PC-9 (cell line): ENCODE measurements around the gene SLC25A30. TPM values are rescaled to one million over a fixed set of nuclear protein-coding genes. Genes with fewer than 3 reads are reported as not detected.

Experiments used
- BruUV-seq: library from RNA; stranded (reverse); fragments of 400-500 nt; replicated peaks from 2 replicates; lab custom pipeline; 2021; lab: Mats Ljungman, UMichigan
- CTCF ChIA-PET: fragments of 300-600 bp; sonication (Branson Sonifier 250); formaldehyde crosslinking; loops from one replicate; lab custom pipeline; 2022; ENCODE audit warnings: antibody characterized with exemption; lab: Charles Lee
- POLR2A ChIA-PET: fragments of 300-600 bp; sonication (Branson Sonifier 250); formaldehyde crosslinking; loops from one replicate; lab custom pipeline; 2022; ENCODE audit warnings: antibody characterized with exemption; ENCODE audit not compliant: unreplicated experiment; lab: Charles Lee
- DNase-seq, 2 experiments: peaks; one replicate each; pipeline versions ENCODE4 v3.0.0 to v3.0.0-alpha.2; 2015 to 2022; ENCODE audit warnings: mixed read lengths in 1 of 2
- H2AFZ ChIP-seq: fragments of 200-600 bp; sonication (generic); 2 replicates; pipeline ENCODE4 v1.8.1; 2017; ENCODE audit warnings: antibody characterized with exemption
- H3F3A ChIP-seq: fragments of 200-600 bp; sonication (generic); 2 replicates; pipeline ENCODE4 v1.8.1; 2017; ENCODE audit warnings: antibody characterized with exemption, mild to moderate bottlenecking, low read depth; ENCODE audit not compliant: insufficient read depth
- H3K27ac ChIP-seq: fragments of 200-600 bp; sonication (generic); 2 replicates; pipeline ENCODE4 v1.6.1; 2016; ENCODE audit warnings: mixed run types
- H3K27me3 ChIP-seq: fragments of 200-600 bp; sonication (generic); 2 replicates; pipeline ENCODE4 v1.6.1; 2016; ENCODE audit warnings: low read depth, mixed run types; ENCODE audit not compliant: insufficient read depth
- H3K36me3 ChIP-seq: fragments of 200-600 bp; sonication (generic); 2 replicates; pipeline ENCODE4 v1.6.1; 2016; ENCODE audit warnings: low read depth, mixed run types
- H3K4me1 ChIP-seq: fragments of 200-600 bp; sonication (generic); replicated peaks from 2 replicates; pipeline ENCODE4 v1.6.1; 2016; ENCODE audit warnings: mixed run types; ENCODE audit not compliant: insufficient read depth
- H3K4me2 ChIP-seq: fragments of 200-600 bp; sonication (generic); 2 replicates; pipeline ENCODE4 v1.6.1; 2017; ENCODE audit warnings: mixed run types
- H3K4me3 ChIP-seq: fragments of 200-600 bp; sonication (generic); 2 replicates; pipeline ENCODE4 v1.6.1; 2016; ENCODE audit warnings: mixed run types
- H3K79me2 ChIP-seq: fragments of 200-600 bp; sonication (generic); 2 replicates; pipeline ENCODE4 v1.6.1; 2017; ENCODE audit warnings: low read depth, mixed run types
- H3K9me2 ChIP-seq: fragments of 200-600 bp; sonication (generic); 2 replicates; pipeline ENCODE4 v1.8.1; 2017; ENCODE audit warnings: mild to moderate bottlenecking; ENCODE audit not compliant: insufficient read depth
- H3K9me3 ChIP-seq: fragments of 200-600 bp; sonication (generic); 2 replicates; pipeline ENCODE4 v1.8.1; 2016; ENCODE audit warnings: low read depth; ENCODE audit not compliant: insufficient read depth
- H4K20me1 ChIP-seq: fragments of 200-600 bp; sonication (generic); 2 replicates; pipeline ENCODE4 v1.8.1; 2017; ENCODE audit not compliant: insufficient read depth
- EZH2 ChIP-seq: fragments of 200-600 bp; sonication (generic); IDR thresholded peaks from 2 replicates; pipeline ENCODE4 v1.8.0; 2017; ENCODE audit warnings: antibody characterized with exemption, low read depth
- intact Hi-C: fragments of 100-400 bp; cut with micrococcal nuclease; formaldehyde crosslinking; loops from one replicate; pipeline ENCODE4 v1.10.0; 2022; ENCODE audit not compliant: unreplicated experiment
- total RNA-seq: library from RNA; stranded (reverse); gene quantifications from 2 replicates; pipeline ENCODE4 v1.2.3, GENCODE V29; 2021
- TF ChIP-seq, protein P1 (sequence below): fragments of 200-600 bp; sonication (generic); conservative IDR thresholded peaks from 2 replicates; pipeline ENCODE4 v1.6.1; 2017; ENCODE audit warnings: mixed run types, antibody characterized with exemption, mild to moderate bottlenecking, moderate library complexity

SLC25A30 gene
- total RNA-seq, 1 experiment from 2014 or later: 11.2 TPM

DNA sequence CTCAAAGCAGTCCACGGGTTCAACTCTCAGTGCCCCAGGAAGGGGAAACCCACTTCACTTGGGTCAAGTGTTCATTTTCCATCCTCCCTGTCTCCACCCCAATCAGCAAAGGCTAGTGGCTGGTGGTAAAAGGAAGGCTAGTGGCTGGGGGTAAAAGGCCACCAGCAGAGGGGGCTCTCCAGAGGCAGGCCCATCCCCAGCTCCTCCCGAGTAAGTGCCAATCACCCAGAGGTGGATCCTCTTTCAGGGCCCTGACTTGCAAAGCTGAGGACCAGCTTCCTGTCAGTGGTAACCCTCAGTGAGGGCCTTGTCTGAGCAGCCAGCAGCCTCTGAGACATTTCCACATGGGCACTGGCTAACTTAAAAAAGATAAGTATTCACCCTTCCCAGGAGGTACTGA lies 55.2 kb downstream of the SLC25A30 start:
- H3K27ac ChIP-seq: peak overlapping the region; percentile 83; the same call in 1 of the 2 replicates
- DNase-seq: no peak
- ChIA-PET CTCF (no interaction called here), POLR2A (no interaction called here)
- TF ChIP-seq, protein P1, sequence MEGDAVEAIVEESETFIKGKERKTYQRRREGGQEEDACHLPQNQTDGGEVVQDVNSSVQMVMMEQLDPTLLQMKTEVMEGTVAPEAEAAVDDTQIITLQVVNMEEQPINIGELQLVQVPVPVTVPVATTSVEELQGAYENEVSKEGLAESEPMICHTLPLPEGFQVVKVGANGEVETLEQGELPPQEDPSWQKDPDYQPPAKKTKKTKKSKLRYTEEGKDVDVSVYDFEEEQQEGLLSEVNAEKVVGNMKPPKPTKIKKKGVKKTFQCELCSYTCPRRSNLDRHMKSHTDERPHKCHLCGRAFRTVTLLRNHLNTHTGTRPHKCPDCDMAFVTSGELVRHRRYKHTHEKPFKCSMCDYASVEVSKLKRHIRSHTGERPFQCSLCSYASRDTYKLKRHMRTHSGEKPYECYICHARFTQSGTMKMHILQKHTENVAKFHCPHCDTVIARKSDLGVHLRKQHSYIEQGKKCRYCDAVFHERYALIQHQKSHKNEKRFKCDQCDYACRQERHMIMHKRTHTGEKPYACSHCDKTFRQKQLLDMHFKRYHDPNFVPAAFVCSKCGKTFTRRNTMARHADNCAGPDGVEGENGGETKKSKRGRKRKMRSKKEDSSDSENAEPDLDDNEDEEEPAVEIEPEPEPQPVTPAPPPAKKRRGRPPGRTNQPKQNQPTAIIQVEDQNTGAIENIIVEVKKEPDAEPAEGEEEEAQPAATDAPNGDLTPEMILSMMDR: no peak
- no peak for TF ChIP-seq EZH2
- no peak overlapping the region for H3K4me2 ChIP-seq
- no peaks in the 10 kb centered on the region for H3K79me2 ChIP-seq
- H3K36me3 ChIP-seq: no peaks in the 10 kb centered on the region
- no peaks in the 10 kb centered on the region for H3K27me3 ChIP-seq
- H3K9me2 ChIP-seq: no peaks in the 10 kb centered on the region
- no peaks in the 10 kb centered on the region for H4K20me1 ChIP-seq
- BruUV-seq: no TSS peak
- no peak overlapping the region for H3K4me3 ChIP-seq
- peaks cover 44% of the 10 kb centered on the region for H3K4me1 ChIP-seq
- intact Hi-C loops: no loop called here
- H3K9me3 ChIP-seq: no peaks in the 10 kb centered on the region
- H2AFZ ChIP-seq: no peak overlapping the region
- peaks cover 61% of the 10 kb centered on the region for H3F3A ChIP-seq

DNA sequence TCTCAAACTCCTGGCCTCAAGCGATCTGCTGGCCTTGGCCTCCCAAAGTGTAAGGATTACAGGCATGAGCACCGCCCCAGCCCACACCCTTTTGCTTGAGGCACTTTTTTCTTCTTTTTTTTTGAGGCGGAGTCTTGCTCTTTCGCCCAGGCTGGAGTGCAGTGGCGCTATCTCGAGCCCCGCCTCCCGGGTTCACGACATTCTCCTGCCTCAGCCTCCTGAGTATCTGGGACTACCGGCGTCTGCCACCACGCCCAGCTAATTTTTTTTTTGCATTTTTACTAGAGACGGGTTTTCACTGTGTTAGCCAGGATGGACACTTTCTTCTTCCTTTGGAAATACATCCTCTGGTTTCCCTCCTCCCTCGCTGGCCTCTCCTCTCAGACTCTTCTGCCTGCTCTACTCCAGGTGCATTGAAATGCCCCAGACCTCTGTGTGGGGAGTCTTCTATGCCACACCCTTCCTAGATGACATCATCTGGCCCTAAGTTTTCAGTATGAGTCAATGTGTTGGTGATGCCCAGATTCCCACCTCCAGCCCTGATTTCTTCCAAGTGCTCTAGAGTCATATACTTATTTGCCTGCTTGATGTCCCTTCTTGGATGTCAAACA lies 56.5 kb downstream of the SLC25A30 start:
- CTCF ChIA-PET: no interaction called here
- H3K4me2 ChIP-seq: peak overlapping the region; percentile 61
- peak overlapping the region; percentile 31; the same call in 1 of the 2 replicates for H3K4me3 ChIP-seq

DNA sequence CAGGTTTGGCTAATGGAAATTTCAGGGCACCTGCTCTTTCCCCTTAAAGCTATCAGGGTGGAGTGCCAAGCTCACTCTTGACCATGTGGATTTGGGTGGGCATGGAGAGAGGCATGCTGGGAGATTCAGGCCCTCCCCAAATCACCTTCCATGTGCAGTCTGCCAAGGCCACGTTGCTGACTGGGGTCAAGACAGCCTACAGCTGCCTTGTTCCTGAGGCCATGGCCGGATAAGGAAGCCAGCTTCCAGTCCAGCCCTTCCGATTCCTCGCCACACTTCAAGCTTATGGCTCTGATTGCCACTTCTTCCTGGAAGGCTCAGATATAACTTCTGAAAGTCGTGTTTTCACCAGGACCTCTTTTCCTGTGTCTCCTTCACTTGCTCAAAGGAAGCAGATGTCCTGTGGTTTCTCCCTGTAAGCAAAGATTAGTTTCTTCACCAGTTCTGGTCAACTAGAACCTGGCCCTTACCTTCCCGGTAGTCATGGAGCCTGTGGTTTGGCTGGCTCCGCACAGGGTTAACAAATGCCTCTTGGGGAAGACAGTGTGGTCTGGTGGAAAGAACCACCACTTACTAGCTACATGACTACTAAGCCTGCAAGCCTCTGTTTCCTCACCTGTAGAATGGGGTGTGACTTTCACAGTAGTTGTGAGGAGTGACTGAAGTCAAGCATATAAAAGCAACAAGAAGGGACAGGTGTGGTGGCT lies 61.1 kb downstream of the SLC25A30 start:
- no TSS peak for BruUV-seq
- peaks cover 16% of the 10 kb centered on the region for H3K4me1 ChIP-seq
- no peaks in the 10 kb centered on the region for H3K79me2 ChIP-seq
- no peak overlapping the region for H3K4me3 ChIP-seq
- intact Hi-C loops: no loop called here
- no peak for TF ChIP-seq EZH2
- TF ChIP-seq, protein P1: no peak
- no peak overlapping the region for H3K4me2 ChIP-seq
- no peak for DNase-seq
- POLR2A ChIA-PET: no interaction called here
- H4K20me1 ChIP-seq: 0 out of 2 replicates have a peak, but pooled peaks cover 4% of the 10 kb centered on the region
- H2AFZ ChIP-seq: no peak overlapping the region
- no peaks in the 10 kb centered on the region for H3K27me3 ChIP-seq
- H3K27ac ChIP-seq: no peak overlapping the region
- H3K9me3 ChIP-seq: no peaks in the 10 kb centered on the region
- H3K36me3 ChIP-seq: no peaks in the 10 kb centered on the region
- peaks cover 32% of the 10 kb centered on the region for H3F3A ChIP-seq
- CTCF ChIA-PET: no interaction called here
- no peaks in the 10 kb centered on the region for H3K9me2 ChIP-seq

More for the DNA sequence above, 56.5 kb downstream of the SLC25A30 start:
- H3K79me2 ChIP-seq: no peaks in the 10 kb centered on the region
- peak; percentile 85 to 89 for DNase-seq
- POLR2A ChIA-PET: interaction anchor here (0.6 kb wide), 2 partner anchors 21 to 57 kb away, joined by 3 read pairs; partner anchors contain the start of gene TPT1
- H3K27me3 ChIP-seq: no peaks in the 10 kb centered on the region
- TSS peak; percentile 96 for BruUV-seq
- H3K4me1 ChIP-seq: peaks cover 33% of the 10 kb centered on the region
- H3F3A ChIP-seq: peaks cover 53% of the 10 kb centered on the region
- H3K9me2 ChIP-seq: no peaks in the 10 kb centered on the region
- H2AFZ ChIP-seq: 0 out of 2 replicates have a peak overlapping the region, but pooled peaks have one; percentile 28
- peak overlapping the region; percentile 83 for H3K27ac ChIP-seq
- H4K20me1 ChIP-seq: no peaks in the 10 kb centered on the region
- no peaks in the 10 kb centered on the region for H3K36me3 ChIP-seq
- no peak for TF ChIP-seq EZH2
- H3K9me3 ChIP-seq: no peaks in the 10 kb centered on the region
- intact Hi-C loops: loop anchor here (2.0 kb wide), 1 partner anchor 21 kb away; the partner anchor contains the start of gene TPT1
